HG02763 (cell line): ENCODE measurements around the gene LHFPL3.

Experiments
- ATAC-seq: cut with Tn5 transposase; IDR thresholded peaks from one replicate; pipeline ENCODE4 v1.9.1; 2021; ENCODE audit warnings: mild to moderate bottlenecking, moderate library complexity; ENCODE audit not compliant: unreplicated experiment

LHFPL3 gene

DNA sequence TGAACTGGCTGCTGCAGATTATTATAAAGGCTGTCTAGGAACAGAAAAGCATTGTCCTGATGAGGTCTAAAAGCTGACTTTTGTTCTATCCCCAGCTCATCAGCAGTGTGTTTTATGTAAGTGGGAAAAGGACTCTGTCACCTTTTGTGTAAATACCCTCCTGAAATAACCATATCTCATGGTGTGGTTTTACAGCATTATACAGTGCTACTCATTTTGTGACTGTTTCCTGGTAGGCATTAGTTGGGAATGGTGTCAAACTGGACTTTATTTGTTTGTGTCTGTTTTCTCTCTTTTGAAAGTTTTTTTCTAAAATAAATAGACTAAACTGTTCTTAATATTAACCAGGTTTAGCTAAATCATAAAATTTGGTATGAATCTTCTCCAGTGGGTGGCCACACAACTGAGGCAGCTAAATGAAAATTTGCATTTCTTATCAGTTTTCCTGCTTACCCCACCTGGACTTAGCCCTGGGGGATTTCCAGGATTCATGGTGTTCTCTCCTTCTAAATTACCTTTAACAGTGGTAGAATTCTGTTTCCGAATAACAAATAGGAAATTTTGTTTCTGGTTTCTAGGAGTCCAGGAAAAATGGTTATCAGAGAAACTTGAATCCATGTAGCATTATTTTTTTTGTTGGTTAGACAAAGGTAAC lies 140.9 kb downstream of the LHFPL3 start:
- ATAC-seq: no peak

DNA sequence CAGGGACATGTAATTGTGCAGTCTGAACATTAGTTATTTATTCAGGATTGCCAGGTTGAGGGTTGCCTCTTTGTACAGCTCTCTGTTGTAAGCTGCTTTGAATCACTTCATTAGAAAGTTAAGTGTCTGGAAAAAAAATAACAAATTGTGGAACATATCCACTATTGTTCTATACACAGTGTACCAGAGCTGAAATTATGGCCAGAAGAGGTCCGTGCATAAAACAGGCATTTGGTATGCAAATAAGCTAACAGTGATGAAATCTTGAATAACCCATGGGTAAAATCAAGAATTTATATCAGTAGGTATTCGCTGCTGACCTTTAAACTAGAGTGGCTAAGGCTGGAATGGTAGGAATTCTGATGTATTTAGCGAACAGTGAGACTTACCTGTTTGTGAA lies 152.1 kb downstream of the LHFPL3 start:
- ATAC-seq: no peak

DNA sequence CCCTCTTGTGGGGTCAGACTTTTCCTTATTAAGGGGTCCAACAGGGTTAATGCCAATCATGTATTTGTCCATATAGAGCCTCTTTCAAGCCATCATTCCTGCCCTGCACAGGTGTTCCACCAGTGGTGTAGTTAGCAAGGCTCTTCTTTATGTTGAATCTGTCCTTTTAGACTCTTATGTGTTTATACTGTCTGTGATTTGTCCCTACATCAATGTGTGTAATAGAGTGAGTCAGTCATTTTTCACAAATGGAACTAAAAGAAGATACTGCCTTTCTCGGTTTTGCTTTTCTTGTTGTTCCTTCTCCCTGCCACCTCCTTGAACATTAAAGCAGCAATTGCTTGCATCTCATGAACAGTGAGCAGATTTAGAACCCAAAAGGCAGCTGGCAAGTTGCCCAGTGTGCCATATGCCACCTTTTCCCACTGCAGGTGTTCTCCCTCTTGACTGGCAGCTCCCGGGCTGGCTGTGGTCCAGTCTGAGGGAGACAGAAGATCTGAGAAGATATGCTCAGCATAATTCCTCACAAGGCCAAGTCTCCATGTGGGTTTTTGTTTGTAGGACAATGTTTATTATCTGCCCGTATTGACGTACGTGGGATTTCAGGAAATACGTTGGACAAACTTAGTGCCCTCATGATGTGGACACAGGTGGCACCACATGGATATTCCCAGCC lies 154.1 kb downstream of the LHFPL3 start:
- ATAC-seq: no peak

DNA sequence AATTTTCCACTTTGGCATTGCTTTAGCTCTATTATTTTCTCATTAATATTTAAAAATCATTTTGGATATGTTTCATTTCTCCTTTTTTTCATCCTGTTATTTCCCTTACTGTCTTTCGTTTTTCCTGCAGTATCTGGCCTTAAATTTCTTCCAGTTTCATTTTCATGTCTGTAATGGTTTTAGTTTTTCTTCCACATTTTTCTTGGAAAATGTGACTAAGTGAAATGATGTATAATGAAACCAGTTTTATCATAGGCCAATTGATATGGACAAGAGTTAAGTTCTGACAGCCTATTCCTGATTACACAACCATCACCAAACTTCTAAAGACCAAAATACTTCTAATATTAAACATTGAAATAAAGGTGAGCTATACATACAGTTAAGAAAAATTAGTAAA lies 158.5 kb downstream of the LHFPL3 start:
- ATAC-seq: no peak

DNA sequence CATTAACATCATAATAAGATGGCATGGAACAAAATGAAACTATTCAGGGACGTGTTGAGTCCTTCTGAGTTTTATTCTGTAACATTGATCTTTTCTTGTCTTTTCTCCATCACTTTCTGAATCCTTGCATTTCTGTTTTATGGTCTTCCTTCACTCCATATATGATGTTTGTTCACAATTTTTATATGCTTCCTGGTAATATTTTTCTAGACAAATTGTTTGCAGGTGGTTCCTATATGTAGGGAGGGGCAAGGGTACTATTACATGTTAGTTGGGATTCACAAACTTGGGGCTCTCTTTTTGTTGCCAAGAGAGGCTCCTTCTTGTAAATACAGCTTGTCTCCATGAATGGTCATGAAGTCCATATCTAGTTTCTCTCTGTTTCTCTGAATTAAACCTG lies 159.2 kb downstream of the LHFPL3 start:
- ATAC-seq: no peak

DNA sequence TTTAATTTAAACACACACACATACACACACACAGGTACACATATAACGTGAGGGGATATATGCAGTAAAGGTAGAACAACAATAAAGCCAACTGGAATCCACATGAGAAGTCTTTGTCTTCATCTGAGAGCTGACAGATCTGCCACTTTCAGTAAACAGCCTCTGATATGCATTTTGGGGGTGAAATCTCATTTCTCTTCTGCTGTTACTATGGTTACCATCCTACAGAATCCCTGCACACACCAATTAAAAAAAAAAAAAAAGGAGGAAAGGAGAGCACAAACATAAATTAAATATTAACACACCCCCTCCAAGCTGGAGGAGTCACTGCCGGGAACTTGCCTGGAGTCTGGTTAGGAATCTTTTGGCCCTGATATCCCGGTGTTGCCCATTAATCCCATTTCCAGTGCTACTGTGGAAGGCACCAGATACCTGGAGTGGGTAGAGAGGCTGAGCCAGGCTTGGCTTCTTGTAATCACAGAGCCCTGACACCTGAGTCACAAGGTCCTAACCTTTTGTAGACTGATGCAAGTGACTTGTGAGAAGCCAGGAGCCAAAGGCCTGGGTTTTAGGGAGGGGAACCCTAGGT lies 169.1 kb downstream of the LHFPL3 start:
- no peak for ATAC-seq

DNA sequence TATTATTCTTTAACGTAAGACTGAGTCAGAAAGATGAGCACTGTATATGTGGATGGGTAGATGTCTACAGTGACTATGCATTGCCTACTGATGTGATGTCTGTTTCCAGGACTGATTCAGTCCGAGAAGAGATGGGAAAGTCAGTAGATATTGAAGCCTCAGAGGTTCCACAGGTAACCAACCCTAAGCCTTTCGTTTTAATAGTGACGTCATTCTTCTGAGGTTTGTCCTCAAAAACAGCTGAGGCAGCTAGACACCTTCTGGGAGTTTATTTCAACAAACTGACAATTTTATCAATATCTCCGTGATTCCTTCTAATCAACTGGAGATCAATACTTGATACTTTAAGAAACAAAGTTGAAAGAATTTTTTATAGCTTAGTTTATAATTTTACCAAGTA lies 171.6 kb downstream of the LHFPL3 start:
- ATAC-seq: no peak

DNA sequence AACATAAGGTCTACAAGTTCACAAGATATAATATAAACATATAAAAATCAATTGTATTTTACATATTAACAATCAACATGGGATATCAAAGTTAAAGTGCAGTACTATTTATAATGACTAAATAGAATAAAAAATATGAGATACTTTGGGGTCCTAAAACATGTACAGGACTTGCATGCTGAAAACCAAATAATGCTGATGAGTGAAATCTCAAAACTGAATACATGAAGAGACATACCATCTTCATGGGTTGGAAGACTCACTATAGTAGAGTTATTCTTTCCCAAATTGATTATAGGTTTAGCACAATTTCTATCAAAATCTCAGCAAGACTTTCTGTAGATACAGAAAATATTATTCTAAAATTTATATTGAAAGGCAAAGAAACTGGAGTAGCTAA lies 181.5 kb downstream of the LHFPL3 start:
- ATAC-seq: no peak

DNA sequence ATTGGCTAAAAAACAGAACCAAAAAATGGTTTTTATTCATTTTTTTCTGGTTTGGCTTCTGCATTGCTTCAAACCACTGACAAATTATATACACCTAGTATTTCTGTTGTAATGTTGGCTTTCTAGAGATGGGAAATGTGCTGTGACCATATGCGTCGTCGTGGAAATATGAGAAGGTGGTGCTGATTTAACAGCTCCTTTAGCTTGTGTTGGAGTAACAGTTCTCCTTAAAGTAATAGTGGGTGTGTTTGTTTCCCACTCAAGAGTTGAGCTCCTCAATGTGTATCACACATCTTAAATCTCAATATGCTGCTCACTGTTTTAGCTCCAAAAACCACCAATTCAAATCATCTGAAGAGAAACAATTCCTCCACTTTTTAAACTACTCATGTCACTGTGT lies 196.4 kb downstream of the LHFPL3 start:
- no peak for ATAC-seq

DNA sequence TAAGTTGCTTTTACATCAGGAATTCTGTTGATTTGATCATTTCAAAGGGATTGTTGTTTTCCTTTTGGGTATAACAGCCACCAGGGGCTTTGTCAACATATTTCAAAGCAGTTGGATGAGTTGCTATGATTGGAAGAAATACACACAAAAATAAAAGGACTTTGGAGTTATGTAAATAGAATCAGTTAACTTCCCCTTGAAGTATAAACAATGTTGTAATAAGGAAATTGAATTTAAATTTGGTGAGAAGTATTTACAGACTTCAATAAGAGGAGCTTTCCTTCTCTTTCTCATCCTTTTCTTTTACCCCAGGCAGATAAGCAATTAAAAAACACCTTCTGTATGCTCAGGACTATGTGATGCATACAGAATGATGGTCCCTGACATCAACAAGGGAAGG lies 199.7 kb downstream of the LHFPL3 start:
- no peak for ATAC-seq

DNA sequence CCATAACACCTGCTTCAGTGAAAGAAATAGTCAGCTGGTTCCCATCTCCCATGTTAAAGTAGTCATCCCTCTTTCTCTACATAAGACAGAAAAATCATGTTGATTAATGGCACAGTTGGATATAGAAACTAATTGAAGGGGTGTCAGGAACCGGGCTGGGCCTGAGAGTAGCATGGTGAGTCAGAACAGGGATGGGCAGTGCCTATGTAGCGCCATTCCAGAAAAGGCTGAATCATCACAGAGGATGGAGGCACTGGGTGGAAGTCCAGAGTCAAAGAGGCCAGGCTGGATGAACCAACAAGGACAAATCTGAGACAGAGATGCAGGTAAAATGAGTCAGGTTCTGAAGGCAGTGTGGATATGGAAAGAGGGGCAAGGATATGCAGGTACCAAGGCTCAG lies 201.2 kb downstream of the LHFPL3 start:
- ATAC-seq: no peak

DNA sequence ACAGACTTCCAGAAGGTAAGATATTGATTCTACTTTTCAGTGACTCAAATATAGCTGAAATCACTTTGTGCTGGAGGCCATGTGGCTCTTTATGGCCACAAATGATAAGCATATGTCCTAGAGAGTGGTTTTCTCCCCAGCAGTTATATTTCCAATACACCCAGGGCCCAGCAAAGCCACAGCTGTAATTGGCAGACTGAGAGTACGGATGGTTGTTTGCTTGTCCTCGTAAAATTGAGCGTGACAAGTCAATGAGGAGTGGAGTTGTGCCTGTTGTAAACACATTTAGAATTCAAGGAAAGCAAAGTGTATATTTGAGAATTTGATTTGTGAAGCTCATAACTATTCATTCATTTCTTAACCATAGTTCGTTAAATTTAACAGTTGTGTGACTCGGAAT lies 201.8 kb downstream of the LHFPL3 start:
- ATAC-seq: no peak

DNA sequence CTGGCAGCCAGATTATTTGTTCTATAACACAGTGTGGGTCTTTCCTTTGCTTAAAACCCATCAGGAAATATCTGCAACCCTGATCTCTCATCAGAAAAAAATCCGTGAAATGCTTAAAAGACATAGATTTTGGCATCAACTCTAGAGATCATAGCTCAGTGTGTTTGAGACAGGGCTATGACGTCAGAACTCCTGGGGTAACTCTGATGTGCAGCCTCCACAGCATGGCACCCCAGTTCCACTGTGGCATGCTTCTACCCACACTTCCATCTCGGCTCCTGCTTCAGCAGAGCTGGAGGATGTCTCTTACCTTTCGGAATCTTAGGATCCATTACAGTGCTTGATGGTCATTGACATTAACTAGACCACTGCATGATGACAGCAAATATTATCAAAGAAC lies 205.7 kb downstream of the LHFPL3 start:
- no peak for ATAC-seq

DNA sequence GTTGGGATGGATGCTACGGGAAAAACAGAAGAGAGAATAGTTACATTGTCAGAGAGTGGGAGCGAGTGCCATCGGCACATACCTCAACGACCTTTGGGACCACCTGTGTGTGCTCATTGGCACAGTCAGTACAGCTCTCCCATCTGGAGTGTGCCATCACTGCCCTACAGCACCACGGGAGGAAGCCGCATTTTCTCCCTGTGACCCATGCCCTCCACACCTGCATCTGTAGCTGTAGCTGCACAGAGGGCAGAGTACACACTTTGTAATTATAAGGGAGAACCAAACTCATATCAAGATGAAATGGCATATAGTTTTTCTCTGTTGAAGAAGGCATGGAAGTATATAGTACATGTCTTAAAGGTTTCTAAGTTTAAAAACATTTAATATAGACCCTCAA lies 207.4 kb downstream of the LHFPL3 start:
- ATAC-seq: no peak

DNA sequence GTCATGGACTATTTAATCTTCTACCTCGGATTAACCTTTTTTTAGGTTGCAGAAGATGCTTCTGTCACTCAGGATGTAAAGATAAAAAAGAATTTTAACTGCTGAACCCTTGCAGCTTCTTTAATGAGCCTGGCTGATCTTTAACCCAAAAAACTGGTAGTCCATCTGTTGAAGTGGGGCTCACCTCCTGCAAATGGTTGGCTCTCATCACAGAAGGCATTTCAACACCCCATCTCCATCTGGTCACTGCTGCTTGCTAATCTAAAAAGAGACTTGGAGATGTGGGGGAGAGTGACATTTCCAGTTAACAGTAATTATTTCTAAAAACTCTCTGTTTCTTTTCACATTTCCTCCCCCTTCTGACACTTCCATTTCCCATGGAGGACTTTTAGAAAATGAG lies 208.6 kb downstream of the LHFPL3 start:
- ATAC-seq: no peak

DNA sequence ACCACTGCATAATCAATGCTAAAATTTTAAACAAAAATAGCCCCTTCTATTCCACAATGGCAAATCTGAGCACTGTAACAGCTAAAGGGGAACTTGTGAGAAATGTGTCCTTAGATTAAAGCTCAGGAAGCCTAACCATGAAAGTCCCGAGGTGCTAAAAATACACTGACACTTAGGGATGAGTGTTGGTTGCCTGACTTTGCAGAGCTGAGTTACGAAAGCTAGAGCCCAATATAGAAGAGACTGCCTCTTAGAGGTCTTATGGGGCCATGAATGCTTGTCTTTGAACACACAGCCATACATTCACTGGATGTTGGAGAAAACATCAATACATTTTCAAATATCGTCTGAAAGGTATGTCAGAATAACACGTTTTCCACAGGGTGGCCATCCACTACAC lies 209.7 kb downstream of the LHFPL3 start:
- ATAC-seq: no peak

DNA sequence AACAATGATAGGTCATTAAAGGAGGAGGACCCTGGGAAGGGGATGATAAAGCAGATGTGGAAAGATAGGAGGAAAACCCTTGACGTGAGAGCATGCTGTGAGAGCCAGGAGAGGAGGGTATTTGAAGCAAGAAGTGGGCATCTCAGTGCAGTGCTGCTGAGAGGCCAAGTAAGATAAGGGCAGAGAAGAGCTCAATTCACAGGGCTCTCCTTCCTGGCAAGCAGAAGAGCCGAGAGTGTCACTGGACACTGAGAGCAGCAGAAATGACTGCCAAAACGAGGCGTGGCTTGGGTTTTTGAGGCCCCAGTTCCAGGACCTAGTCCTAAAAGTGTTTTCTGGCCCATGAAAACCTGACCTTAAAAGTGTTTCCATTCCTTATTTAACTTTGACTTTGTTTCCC lies 213.5 kb downstream of the LHFPL3 start:
- ATAC-seq: no peak

DNA sequence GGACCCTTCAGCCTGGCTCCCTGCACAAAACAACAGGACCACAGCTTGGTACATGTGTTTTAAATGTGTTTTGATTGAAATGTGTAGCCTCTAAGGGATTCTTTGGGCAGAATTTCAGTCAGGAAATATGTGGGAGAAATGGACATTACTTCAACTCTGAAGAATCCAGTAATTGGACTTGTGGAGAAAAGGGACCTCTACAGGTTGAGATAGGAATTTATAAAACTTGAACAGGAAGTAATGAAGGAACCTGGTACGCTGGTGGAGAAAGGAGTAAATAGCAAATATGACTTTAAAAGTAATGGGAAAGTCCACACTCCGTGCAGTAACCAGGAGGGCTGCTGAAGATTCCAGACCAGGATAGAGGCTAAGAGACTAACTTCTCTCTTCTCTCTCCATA lies 220.5 kb downstream of the LHFPL3 start:
- no peak for ATAC-seq

DNA sequence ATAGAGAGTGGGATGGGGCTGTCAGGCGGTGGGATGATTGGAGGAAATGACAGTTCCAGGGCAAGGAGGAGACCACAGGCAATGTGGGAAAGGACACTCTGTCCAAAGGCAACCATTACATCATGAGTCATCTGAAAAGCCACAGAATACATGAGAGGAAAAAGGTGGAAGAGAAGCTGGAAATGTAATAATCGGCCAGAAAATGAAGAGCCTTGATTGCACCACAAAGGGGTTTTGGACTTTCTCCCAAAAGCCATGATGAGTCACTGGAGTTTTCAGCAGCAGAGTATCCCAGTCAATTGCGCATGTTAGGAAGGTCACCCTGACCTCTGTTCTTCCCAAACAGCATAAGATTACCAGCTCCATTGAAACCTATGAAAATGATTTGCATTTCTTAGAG lies 222.0 kb downstream of the LHFPL3 start:
- ATAC-seq: no peak

DNA sequence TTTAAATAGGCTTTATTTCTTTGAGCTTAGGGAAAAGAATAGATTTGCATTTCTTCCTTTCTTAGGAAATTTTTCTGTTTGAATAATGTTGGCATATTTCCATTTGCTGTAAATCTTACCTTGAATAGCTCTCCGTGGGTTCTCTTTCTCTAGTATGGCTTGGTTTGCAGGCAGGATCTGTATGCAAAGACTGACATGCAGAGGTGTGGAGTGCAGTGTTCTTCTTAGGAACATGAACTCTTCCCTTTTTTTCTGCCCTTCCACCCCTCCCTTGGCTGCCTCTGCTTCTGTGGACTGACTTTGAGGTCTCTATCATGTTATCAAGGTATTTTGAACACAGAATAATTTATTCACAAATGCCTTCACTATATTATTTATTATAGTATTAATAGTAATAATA lies 222.8 kb downstream of the LHFPL3 start:
- ATAC-seq: no peak

DNA sequence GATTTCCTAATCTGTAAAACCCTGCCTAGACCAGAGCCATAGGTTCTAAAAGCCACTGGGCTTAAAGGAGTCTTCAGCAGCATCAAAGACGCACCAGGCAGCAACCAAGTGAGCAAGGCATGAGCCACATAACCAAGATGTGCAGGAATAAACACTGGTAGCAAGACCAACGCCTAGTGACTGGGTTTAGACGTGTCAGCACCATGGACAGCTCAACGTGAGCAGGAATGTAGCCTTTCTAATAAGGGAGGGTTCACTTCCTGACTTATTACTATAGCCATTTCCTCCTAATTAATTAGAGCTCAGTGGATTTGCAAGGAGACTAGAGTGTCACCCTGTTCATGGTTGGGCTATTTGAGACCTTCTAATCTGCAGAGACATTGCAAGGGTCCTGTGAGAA lies 223.7 kb downstream of the LHFPL3 start:
- ATAC-seq: no peak

DNA sequence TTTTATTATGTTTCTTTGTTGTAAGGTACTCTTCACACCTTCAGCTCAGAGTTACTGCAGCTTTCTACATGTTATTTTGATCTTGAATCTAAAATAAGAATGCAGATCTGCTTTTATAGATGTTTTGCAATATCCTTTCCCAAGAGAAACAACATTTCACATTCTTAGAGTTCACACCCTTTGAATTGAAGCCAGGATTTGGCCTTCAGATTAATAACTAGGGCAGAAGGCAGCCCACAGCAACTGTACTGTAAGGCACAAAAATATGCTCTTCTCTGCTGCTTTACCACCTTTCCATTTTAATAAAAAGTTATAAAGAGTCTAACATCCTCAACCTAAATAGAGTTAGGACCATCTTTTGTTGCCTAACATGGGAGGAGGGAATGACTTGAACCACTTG lies 224.7 kb downstream of the LHFPL3 start:
- ATAC-seq: no peak
